LNCAP (cell line): Measurements from ENCODE around the gene MAMLD1.

Experiments
- TF ChIP-seq, protein P1 (sequence below): fragments of 450-650 bp; IDR thresholded peaks from 2 replicates; pipeline ENCODE4 v1.5.1; 2017; ENCODE audit warnings: mild to moderate bottlenecking

Gene MAMLD1

DNA sequence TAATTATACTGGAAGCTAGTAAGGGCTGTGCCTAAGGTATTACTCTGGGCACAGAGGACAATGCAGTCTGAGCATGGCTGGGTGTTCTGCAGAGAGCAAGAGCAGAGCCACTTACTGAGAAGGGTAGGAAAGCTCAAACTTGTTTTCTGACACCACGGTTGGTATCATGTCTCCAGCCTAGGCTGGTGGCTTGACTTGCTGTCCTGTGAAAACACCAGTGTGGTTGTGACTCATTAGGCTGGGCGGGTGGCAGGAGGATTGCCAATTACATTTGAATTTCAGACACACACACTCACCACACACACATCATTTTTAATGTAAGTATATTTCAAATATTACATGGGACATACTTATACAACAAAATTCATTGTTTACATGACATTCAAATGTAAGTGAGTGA, 185.6 kb downstream of the MAMLD1 start:
- TF ChIP-seq, protein P1, sequence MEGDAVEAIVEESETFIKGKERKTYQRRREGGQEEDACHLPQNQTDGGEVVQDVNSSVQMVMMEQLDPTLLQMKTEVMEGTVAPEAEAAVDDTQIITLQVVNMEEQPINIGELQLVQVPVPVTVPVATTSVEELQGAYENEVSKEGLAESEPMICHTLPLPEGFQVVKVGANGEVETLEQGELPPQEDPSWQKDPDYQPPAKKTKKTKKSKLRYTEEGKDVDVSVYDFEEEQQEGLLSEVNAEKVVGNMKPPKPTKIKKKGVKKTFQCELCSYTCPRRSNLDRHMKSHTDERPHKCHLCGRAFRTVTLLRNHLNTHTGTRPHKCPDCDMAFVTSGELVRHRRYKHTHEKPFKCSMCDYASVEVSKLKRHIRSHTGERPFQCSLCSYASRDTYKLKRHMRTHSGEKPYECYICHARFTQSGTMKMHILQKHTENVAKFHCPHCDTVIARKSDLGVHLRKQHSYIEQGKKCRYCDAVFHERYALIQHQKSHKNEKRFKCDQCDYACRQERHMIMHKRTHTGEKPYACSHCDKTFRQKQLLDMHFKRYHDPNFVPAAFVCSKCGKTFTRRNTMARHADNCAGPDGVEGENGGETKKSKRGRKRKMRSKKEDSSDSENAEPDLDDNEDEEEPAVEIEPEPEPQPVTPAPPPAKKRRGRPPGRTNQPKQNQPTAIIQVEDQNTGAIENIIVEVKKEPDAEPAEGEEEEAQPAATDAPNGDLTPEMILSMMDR, result no peak

DNA sequence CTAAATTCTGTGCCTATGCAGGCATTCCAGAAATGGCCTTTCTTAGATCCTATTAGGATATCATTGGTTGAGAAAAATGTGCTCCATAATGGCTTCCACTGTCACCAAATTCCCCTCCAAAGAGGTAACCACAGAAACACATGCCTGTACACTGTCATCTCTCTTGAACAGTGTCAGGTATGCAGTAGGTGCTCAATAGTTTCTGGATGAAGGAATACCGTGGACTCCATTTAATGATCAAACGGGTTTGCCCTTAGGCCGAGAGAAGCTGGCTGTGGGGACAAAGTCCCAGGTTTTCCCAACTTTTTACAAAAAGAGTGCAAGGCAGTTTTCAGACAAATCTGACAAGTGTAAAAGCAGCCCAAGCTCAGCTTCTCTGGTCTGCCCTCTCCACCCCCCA, 188.8 kb downstream of the MAMLD1 start:
- TF ChIP-seq, protein P1, result no peak

DNA sequence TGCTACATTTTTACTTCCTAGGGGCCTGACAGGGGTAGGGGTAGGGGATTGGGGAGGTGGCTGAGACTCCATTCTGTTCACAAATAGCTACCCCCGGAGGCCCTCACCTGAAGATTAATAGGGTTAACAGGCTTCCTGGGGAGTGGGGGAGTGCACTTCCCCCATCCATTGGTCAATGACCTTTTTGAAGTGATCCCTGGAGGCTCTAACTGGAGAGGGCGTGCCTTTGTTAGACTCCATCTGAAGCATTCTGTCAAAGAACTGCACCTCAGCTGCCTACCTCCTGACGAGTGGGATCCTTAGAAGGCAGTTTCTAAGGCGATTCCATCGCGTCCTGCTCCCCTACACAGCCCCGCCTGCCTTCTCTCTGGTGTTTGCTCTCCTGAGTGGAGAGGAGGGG, 195.3 kb downstream of the MAMLD1 start:
- TF ChIP-seq, protein P1, result no peak
